ENCODE data around the gene TBL3. TPM values are rescaled to one million over a fixed set of nuclear protein-coding genes. Genes with fewer than 3 reads are reported as not detected.
A peak's percentile ranks its signal among the peaks of the same experiment; 100 is the strongest.

TBL3 gene
- total and polyA plus RNA-seq, 2 donors (not counting 1 experiment from before 2014, with no cell fraction given), result 31.9 to 52.2 TPM

DNA sequence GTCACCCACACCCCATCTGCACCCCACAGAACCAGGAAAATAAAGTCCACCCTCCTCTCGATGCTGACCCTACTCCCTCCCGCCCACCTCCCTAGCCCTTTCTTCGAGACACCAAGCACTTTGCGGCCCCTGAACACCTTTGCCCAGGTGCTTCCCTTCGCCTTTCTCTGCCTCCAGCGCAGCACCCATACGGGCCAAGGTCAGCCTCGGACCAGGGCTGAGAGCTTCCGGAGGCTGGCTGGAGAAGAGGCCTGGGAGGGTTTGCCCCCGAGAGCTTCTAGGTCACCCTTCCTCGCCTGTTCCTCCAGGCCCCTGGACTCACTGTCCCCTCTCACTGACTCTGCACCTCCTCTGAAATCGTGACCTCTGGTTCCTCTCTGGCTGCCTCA is 52.2 kb downstream of the TBL3 start:
- intact Hi-C loops (cut with micrococcal nuclease), result loop anchor here (10.0 kb wide), 2 partner anchors 231 to 481 kb away; partner anchors contain the start of gene ECI1
- Histone ChIP-seq H3K27me3 (replicated peaks in 1 of 4; ENCODE audit: control extremely low read depth in 1 of 4, control insufficient read depth in 3 of 4, insufficient read depth in 4 of 4, low read length in 3 of 4) (peaks cover 0 to 63% (median 26%) of the 10 kb centered on the region in 4 experiments), H4K20me1 (ENCODE audit: control insufficient read depth, insufficient read depth, low read length, poor library complexity, severe bottlenecking) (no peaks in the 10 kb centered on the region), H3K4me3 (ENCODE audit: control extremely low read depth in 1 of 5, extremely low read depth in 1 of 5, insufficient read depth in 1 of 5, low read depth in 2 of 5, low read length in 4 of 5) (no peak overlapping the region), H3K4me2 (replicated peaks; ENCODE audit: low read depth, low read length, poor library complexity, severe bottlenecking) (no peak overlapping the region), H2AFZ (ENCODE audit: insufficient read depth, low read depth, low read length, poor library complexity, severe bottlenecking) (no peak overlapping the region), H3K27ac (ENCODE audit: low read length in 2 of 2) (no peak overlapping the region), H3K79me2 (ENCODE audit: control insufficient read depth, insufficient read depth, low read length) (no peaks in the 10 kb centered on the region), H3K4me1 (ENCODE audit: control insufficient read depth in 2 of 2, insufficient read depth in 2 of 2, low read length in 2 of 2) (peaks cover 34 to 41% of the 10 kb centered on the region in 2 donors), H3K9ac (ENCODE audit: low read length) (no peak overlapping the region), H3K9me3 (ENCODE audit: control extremely low read depth in 1 of 3, control insufficient read depth in 2 of 3, insufficient read depth in 1 of 3, low read length in 2 of 3) (no peaks in the 10 kb centered on the region), H3K36me3 (replicated peaks in 1 of 2; ENCODE audit: control extremely low read depth in 1 of 2, control insufficient read depth in 1 of 2, extremely low read depth in 1 of 2, insufficient read depth in 2 of 2, low read length in 1 of 2) (no peaks in the 10 kb centered on the region)
- DNase-seq (no peak), ATAC-seq (ENCODE audit: low read depth) (no peak)
- Mint-ChIP-seq H3K9me3 (ENCODE audit: insufficient read depth) (no peaks in the 10 kb centered on the region), H3K27me3 (peaks cover 24% of the 10 kb centered on the region), H3K27ac (peak overlapping the region; percentile 61), H3K4me1 (peaks cover 19% of the 10 kb centered on the region), H3K4me3 (peak overlapping the region; percentile 55)
- ChIA-PET POLR2A (no interaction called here), CTCF (interaction anchor here (1.0 to 4.7 kb wide), 4 partner anchors 24 to 130 kb away, joined by 3 to 35 read pairs (median 15); partner anchors contain the start of genes NTHL1, RAB26, TRAF7 and TSC2)
- no peak for TF ChIP-seq EZH2 (IDR thresholded peaks at IDR 0.05; ENCODE audit: borderline replicate concordance, insufficient read depth, low read depth, low read length, poor library complexity, severe bottlenecking)
- TF ChIP-seq, protein P1, sequence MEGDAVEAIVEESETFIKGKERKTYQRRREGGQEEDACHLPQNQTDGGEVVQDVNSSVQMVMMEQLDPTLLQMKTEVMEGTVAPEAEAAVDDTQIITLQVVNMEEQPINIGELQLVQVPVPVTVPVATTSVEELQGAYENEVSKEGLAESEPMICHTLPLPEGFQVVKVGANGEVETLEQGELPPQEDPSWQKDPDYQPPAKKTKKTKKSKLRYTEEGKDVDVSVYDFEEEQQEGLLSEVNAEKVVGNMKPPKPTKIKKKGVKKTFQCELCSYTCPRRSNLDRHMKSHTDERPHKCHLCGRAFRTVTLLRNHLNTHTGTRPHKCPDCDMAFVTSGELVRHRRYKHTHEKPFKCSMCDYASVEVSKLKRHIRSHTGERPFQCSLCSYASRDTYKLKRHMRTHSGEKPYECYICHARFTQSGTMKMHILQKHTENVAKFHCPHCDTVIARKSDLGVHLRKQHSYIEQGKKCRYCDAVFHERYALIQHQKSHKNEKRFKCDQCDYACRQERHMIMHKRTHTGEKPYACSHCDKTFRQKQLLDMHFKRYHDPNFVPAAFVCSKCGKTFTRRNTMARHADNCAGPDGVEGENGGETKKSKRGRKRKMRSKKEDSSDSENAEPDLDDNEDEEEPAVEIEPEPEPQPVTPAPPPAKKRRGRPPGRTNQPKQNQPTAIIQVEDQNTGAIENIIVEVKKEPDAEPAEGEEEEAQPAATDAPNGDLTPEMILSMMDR (IDR thresholded peaks at IDR 0.05), result no peak
- WGBS (ENCODE audit: insufficient coverage), result 95% methylated on average over 12 of the region's 12 CpGs

DNA sequence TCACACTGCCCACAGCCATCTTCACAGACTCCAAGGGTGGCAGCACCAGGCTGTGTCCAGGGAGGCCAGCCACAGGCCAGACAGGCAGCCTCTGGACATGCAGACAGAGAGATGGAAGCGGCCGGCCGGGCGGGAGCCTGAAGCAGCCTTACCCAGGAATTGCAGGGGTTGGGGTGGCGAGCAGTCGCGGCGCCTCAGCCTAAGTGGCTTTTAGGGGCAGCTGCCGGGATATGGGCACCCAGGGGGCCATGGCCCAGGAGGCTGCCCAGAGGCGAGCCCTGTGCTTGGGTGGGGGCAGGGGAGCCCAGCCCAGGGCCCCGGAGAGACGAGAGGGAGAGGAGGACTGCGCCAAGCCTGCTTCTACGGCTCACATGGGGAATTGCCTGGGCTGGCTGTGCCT is 53.4 kb downstream of the TBL3 start:
- no peak overlapping the region for H3K4me3 ChIP-seq (ENCODE audit: control extremely low read depth in 1 of 5, extremely low read depth in 1 of 5, insufficient read depth in 1 of 5, low read depth in 2 of 5, low read length in 4 of 5)
- H3K4me2 ChIP-seq (replicated peaks; ENCODE audit: low read depth, low read length, poor library complexity, severe bottlenecking), result no peak overlapping the region
- Mint-ChIP-seq H3K27ac (no peak overlapping the region), H3K4me3 (peak overlapping the region; percentile 56), H3K27me3 (peaks cover 21% of the 10 kb centered on the region), H3K9me3 (ENCODE audit: insufficient read depth) (no peaks in the 10 kb centered on the region), H3K4me1 (peaks cover 19% of the 10 kb centered on the region)
- CTCF ChIA-PET, result interaction anchor here (2.7 to 4.7 kb wide), 2 partner anchors 115 to 129 kb away, joined by 24 to 35 read pairs; partner anchors contain the start of gene TRAF7
- H3K9me3 ChIP-seq (ENCODE audit: control extremely low read depth in 1 of 3, control insufficient read depth in 2 of 3, insufficient read depth in 1 of 3, low read length in 2 of 3), result no peaks in the 10 kb centered on the region
- ATAC-seq (ENCODE audit: low read depth) (no peak), DNase-seq (no peak)
- no peak for TF ChIP-seq EZH2 (IDR thresholded peaks at IDR 0.05; ENCODE audit: borderline replicate concordance, insufficient read depth, low read depth, low read length, poor library complexity, severe bottlenecking)
- TF ChIP-seq, protein P1 (IDR thresholded peaks at IDR 0.05), result no peak
- H3K9ac ChIP-seq (ENCODE audit: low read length), result no peak overlapping the region
- peaks cover 0 to 56% (median 22%) of the 10 kb centered on the region in 4 experiments for H3K27me3 ChIP-seq (replicated peaks in 1 of 4; ENCODE audit: control extremely low read depth in 1 of 4, control insufficient read depth in 3 of 4, insufficient read depth in 4 of 4, low read length in 3 of 4)
- H4K20me1 ChIP-seq (ENCODE audit: control insufficient read depth, insufficient read depth, low read length, poor library complexity, severe bottlenecking), result no peaks in the 10 kb centered on the region
- H3K36me3 ChIP-seq (replicated peaks in 1 of 2; ENCODE audit: control extremely low read depth in 1 of 2, control insufficient read depth in 1 of 2, extremely low read depth in 1 of 2, insufficient read depth in 2 of 2, low read length in 1 of 2), result no peaks in the 10 kb centered on the region
- H2AFZ ChIP-seq (ENCODE audit: insufficient read depth, low read depth, low read length, poor library complexity, severe bottlenecking), result no peak overlapping the region
- no peak overlapping the region for H3K27ac ChIP-seq (ENCODE audit: low read length in 2 of 2)
- 100% methylated on average over 14 of the region's 14 CpGs for WGBS (ENCODE audit: insufficient coverage)
- intact Hi-C loops (cut with micrococcal nuclease), result loop anchor here (10.0 kb wide), 2 partner anchors 230 to 480 kb away; partner anchors contain the start of gene ECI1
- peaks cover 28 to 30% of the 10 kb centered on the region in 2 donors for H3K4me1 ChIP-seq (ENCODE audit: control insufficient read depth in 2 of 2, insufficient read depth in 2 of 2, low read length in 2 of 2)
- H3K79me2 ChIP-seq (ENCODE audit: control insufficient read depth, insufficient read depth, low read length), result no peaks in the 10 kb centered on the region
- POLR2A ChIA-PET, result no interaction called here
